DMS114 treated with DMSO at 0.1 percent for 48 hours (cell line): Measurements from ENCODE around the gene ANKH.

Experiments used
- DNase-seq: peaks from one replicate; lab custom pipeline; 2025; ENCODE audit not compliant: unreplicated experiment; lab: John Stamatoyannopoulos, UW

Gene ANKH

GRCh38 chr5:14698495-14698894 lies 173.1 kb downstream of the ANKH start:
- no peak for DNase-seq

- no peak for DNase-seq
These were observed 174.7 kb downstream of the ANKH start for GRCh38 chr5:14696851-14697250.

DNA sequence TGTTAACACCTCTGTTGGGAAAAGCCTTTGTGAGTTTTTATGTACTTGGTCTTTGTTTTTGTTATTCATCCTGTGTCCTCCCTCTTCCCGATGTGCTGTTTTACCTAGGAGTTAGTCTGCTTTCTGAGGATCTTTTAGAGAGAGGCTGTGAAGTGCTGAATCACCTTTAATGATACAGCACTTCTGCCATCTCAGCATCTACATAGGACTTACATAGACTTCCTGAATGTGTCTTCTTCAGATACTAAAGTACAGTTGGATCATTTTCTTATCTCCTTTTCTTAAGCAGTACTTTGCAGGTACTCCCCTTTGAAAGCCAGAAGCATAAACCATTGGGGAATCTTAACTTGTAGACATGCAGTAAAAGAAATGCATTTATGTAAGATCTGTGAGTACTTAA lies 175.5 kb downstream of the ANKH start:
- DNase-seq = no peak

- no peak for DNase-seq
These were observed 176.4 kb downstream of the ANKH start for GRCh38 chr5:14695152-14695551.

- DNase-seq = no peak
These were observed 178.5 kb downstream of the ANKH start for GRCh38 chr5:14693070-14693469.

- DNase-seq = no peak
These were observed 184.4 kb downstream of the ANKH start for GRCh38 chr5:14687023-14687665.

DNA sequence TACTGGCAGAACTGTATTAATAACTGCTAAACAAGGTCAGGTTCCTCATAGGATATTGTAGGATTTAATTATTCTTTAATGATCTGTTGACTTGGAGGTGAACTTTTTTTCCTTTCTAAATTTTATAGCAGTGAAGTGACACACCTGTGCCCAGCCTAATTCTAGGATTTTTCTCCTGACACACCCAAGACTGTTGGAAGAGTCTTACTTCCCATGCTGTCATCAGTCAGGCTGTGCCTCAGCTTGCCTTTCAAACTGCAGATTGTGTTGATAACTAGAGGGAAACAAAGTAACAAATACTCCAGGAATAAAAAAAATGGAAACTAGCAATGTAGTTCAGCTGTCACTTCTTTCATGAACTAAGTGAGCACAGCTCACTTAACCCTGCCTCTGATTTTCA lies 185.1 kb downstream of the ANKH start:
- no peak for DNase-seq

DNA sequence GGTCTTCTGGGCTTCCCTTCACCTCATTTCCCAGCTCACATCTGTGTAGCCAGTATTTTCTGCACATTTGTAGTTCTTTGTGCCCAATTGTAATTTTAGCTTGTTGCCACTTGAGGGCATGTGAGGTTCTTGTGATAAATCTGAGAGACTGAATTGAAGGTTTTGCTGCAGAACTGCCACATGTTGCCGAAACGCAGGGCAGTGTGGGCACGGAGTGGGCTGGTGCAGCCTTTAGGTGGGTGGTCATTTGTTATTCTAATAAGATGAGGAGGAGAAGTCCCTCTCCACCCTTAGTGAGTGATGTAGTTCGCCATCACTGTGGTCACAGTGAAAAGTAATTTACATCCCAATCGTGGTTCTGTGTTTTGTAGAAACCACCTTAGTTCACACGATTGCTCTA lies 185.8 kb downstream of the ANKH start:
- peak; percentile 39 for DNase-seq

GRCh38 chr5:14684757-14685156 lies 186.8 kb downstream of the ANKH start:
- no peak for DNase-seq

- no peak for DNase-seq
These were observed 187.6 kb downstream of the ANKH start for GRCh38 chr5:14683906-14684455.

DNA sequence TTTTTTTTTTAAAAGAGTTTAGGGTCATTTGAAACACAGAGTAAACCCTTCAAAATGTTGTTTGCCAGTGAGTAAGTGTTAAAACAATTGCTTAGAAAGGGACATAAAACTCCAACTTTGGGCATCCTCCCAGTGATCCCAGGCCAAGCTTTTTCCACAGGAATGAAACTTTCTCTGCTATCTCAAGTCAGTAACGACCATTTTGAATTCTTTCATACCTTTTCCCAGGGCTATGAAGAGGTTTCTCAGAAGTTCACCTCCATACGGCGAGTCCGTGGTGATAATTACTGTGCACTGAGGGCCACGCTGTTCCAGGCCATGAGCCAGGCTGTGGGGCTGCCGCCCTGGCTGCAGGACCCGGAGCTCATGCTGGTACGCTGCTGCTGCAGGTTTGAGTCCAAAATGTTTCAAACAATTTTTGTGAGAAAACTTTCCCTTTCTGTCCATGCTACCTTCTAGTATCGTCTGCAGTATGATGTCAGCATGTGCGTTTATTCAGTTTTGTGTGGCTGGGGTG lies 190.3 kb downstream of the ANKH start:
- no peak for DNase-seq

- no peak for DNase-seq
These were observed 192.0 kb downstream of the ANKH start for GRCh38 chr5:14679595-14679994.

DNA sequence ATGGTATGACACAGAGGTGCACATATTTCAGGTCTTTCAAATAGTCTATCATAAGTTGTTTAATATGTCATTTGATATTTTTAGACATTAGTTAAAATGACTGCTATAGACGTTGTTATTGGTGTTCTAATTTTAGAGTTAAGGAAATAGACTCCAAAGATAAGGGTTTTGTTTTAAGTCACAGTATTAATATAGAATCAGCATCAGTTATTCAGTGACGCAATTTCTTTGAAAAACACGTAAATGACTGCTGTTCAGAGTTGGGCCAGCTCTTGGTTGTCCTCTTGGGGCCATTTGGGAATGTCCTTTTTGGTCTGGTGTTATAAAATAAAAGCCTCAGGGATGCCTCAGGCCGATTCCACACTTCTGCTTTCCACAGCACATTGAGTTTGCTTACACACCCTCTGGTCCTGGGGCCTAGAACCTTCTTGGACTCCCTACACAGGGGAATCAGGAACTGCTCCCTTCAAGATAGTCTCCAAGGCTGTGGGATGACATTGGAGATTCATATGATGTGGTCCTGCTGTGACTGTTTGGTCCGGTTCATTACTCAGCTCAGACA lies 192.7 kb downstream of the ANKH start:
- DNase-seq = no peak

DNA sequence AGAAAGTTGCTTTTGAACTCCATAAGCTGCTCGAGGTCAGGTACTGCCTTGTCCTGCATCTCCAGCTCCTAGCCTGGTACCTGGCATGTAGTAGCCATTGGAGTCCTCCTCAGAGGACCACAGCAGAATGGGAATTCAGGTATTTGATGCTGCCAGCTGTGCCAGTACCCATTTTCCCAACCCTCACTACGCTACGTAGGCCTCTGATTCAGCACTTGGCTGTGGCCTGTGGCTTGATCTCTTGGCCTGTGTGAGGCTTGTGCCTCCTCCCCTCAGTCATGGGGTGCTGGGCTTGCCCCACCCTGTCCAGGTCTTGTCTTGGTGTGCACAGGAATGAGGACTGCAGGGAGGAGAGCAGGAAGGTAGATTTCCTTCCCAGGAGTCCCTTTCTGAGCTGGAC lies 195.3 kb downstream of the ANKH start:
- no peak for DNase-seq

- no peak for DNase-seq
These were observed 195.7 kb downstream of the ANKH start for GRCh38 chr5:14675865-14676300.

GRCh38 chr5:14674983-14675854 lies 196.4 kb downstream of the ANKH start:
- DNase-seq = no peak

DNA sequence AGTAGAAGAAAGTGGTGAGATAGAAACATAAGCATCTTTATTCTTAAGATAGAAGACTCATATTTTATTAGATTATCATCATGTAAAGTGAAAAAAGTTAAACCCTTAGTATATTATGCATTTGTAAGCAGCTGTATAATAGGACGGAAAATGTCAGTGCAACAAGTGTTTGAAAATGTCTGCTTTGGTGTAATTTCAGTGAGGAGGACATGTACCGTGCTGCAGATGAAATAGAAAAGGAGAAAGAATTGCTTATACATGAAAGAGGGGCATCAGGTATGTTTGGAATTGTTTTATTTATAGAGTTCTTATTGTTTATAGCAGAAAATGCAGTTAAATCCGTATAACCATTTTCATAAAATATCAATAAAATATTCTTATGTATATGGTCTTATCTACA lies 198.1 kb downstream of the ANKH start:
- no peak for DNase-seq

DNA sequence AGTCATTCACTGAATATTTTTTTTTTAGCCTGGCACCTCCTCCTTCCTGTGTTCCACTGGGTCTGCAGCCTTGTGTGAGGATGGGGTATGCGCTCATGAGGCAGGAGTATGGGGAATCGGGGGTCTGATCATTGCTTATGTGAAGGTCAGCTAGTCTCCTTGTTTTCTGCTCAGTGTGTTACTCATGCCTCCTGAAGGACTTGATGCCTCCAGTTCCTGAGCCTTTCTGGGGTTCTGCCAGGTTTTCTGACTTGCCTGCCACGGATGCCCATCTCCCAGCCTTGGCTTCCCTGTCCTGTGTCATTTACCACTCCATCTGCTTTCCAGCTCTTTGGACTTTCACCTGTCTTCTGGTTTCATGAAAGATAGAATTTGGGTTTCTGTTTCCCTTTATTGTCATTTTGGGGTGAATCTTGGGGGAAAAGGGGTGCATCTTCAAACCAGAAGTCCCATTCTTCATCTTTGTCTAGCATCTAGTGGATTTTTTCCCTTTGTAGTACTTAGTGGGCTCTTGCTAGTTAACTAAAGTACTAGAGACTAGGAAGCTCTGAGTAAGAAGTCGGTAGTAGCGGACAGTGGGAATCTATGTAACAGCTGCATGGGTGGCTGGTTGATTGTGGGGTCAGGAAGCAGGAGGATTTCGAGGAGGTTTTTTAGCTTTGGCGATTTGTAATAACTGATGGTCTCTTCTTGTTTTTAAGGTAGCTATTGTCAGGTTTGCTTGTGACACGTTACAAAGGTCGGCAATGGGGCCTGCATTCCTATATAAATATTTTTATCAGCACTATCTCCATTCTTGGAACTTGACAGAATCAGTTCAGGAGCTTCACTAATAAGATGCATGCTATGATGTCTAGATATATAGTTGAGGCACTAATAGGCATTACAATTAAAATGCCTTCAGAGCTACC lies 198.8 kb downstream of the ANKH start:
- DNase-seq = no peak

DNA sequence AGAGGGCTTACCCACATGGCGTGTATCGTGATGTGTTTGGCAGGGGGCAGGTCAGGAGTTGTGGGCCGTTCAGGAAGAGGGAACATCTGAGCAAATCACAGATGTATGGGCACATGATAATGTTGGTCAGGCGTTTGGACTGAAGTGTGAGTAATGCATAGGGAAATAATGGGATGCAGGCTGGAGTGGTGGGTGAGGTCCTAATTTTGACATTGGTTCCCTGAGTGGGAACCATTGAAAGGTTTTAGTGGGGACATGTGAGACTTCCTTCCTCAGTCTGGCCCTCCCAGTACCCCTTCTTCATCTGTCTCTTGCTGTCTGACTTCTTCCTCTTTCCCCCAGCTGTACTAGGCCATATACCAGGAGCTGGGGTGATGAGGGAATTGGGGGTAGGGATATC lies 199.5 kb downstream of the ANKH start:
- no peak for DNase-seq

GRCh38 chr5:14671414-14671813 lies 200.2 kb downstream of the ANKH start:
- no peak for DNase-seq

DNA sequence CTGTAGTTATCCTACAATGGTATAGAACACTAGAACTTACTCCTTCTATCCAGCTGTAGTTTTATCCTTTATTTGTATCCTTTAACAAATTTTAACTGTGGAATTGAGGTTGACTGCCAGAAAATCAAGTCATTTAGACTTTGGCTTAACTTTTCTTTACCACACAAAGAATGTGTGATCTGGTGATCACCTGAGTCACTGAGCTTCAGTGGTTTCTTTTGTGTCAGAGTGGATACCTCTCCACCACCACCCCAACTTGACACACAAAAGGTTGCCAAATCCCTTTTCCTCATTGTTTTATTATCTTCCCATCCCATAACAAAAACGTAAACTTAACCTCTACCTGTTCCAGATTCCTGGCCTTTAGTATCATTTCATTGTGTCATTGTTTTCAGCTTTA lies 201.6 kb downstream of the ANKH start:
- no peak for DNase-seq
